HCT116 (cell line): ENCODE results near the gene ZNF3. TPM values are rescaled to one million over a fixed set of nuclear protein-coding genes. Genes with fewer than 3 reads are reported as not detected.

Experiments used
- ATAC-seq: fragments of 200-7000 bp; cut with Tn5 transposase; 2 replicates; pipeline ENCODE4 v1.9.1; 2020; ENCODE audit warnings: mild to moderate bottlenecking, moderate library complexity
- BruUV-seq: library from RNA; stranded (reverse); fragments of 400-500 nt; replicated peaks from 2 replicates; lab custom pipeline; 2021; lab: Mats Ljungman, UMichigan
- CTCF ChIA-PET: fragments of 300-600 bp; sonication (Branson Sonifier 250); formaldehyde crosslinking; loops from one replicate; lab custom pipeline; 2021; ENCODE audit warnings: antibody characterized with exemption; lab: Charles Lee
- POLR2A ChIA-PET: fragments of 300-600, 350-600 bp; sonication (Branson Sonifier 250); formaldehyde crosslinking; loops from one replicate; lab custom pipeline; 2021; ENCODE audit warnings: antibody characterized with exemption; lab: Charles Lee
- RAD21 ChIA-PET, 2 experiments: fragments of 300-600 bp; sonication (Branson Sonifier 250); formaldehyde crosslinking; loops; one replicate each; lab custom pipeline; 2023; ENCODE audit warnings: low total read pairs in 2 of 2; ENCODE audit not compliant: uncharacterized antibody in 2 of 2, unreplicated experiment in 2 of 2, low non-redundant PET in 1 of 2; lab: Charles Lee
- DNase-seq: peaks from one replicate; pipeline ENCODE4 v3.0.0-alpha.2; 2010; ENCODE audit warnings: low read depth, low spot score
- H2AFZ ChIP-seq: fragments of 200-600 bp; shearing (Covaris generic), sonication (generic); 2 replicates; pipeline ENCODE4 v1.6.1; 2017; ENCODE audit warnings: low read depth, mixed run types, mixed read lengths, antibody characterized with exemption, low read length; ENCODE audit not compliant: poor library complexity, severe bottlenecking
- H3K27ac ChIP-seq: 2 replicates; pipeline ENCODE4 v1.5.1; 2012; ENCODE audit warnings: low read depth, low read length
- H3K27me3 ChIP-seq: fragments of 200-600 bp; sonication (generic); 2 replicates; pipeline ENCODE4 v1.6.1; 2016; ENCODE audit warnings: mixed run types, low read length, mixed read lengths; ENCODE audit not compliant: insufficient read depth
- H3K36me3 ChIP-seq, 2 experiments: fragments of 200-500 bp in 1 of 2; fragments of 200-600 bp in 1 of 2; sonication (Bioruptor generic) in 1 of 2; sonication (generic) in 1 of 2; 2 replicates each; pipeline versions ENCODE4 v1.5.1 to v1.6.1; 2014 to 2016; ENCODE audit warnings: low read length in 2 of 2, inconsistent platforms in 1 of 2, mixed read lengths in 1 of 2, mixed run types in 1 of 2; ENCODE audit not compliant: insufficient read depth in 2 of 2, control insufficient read depth in 1 of 2
- H3K4me1 ChIP-seq, 2 experiments: fragments of 200-600 bp in 1 of 2; sonication (generic) in 1 of 2; 2 replicates each; pipeline versions ENCODE4 v1.5.1 to v1.6.1; 2012 to 2017; ENCODE audit warnings: low read length in 2 of 2, inconsistent platforms in 1 of 2, mild to moderate bottlenecking in 1 of 2, mixed read lengths in 1 of 2, mixed run types in 1 of 2, moderate library complexity in 1 of 2; ENCODE audit not compliant: insufficient read depth in 2 of 2, control insufficient read depth in 1 of 2
- H3K4me2 ChIP-seq: fragments of 200-600 bp; sonication (generic); 2 replicates; pipeline ENCODE4 v1.6.1; 2017; ENCODE audit warnings: mixed run types, low read length, mixed read lengths
- H3K4me3 ChIP-seq, 2 experiments: fragments of 200-600 bp in 1 of 2; sonication (generic) in 1 of 2; replicated peaks in 1 of 2; 2 replicates each; pipeline ENCODE4 v1.5.1; 2011 to 2016; ENCODE audit warnings: low read length in 2 of 2, control low read depth in 1 of 2, low read depth in 1 of 2, mild to moderate bottlenecking in 1 of 2, mixed read lengths in 1 of 2, mixed run types in 1 of 2
- H3K79me2 ChIP-seq: fragments of 200-600 bp; sonication (generic); 2 replicates; pipeline ENCODE4 v1.6.1; 2017; ENCODE audit warnings: mild to moderate bottlenecking, mixed run types, low read length, moderate library complexity, mixed read lengths; ENCODE audit not compliant: insufficient read depth
- H3K9ac ChIP-seq: fragments of 200-600 bp; sonication (generic); 2 replicates; pipeline ENCODE4 v1.6.1; 2016; ENCODE audit warnings: low read length, mixed read lengths
- H3K9me2 ChIP-seq: fragments of 200-600 bp; sonication (generic), shearing (Covaris generic); 2 replicates; pipeline ENCODE4 v1.6.1; 2017; ENCODE audit warnings: mixed run types, mild to moderate bottlenecking, moderate library complexity; ENCODE audit not compliant: insufficient read depth
- H3K9me3 ChIP-seq, 2 experiments: fragments of 200-500 bp in 1 of 2; fragments of 200-600 bp in 1 of 2; sonication (Bioruptor generic) in 1 of 2; sonication (generic) in 1 of 2; 2 replicates each; pipeline ENCODE4 v1.6.1; 2014 to 2017; ENCODE audit warnings: low read length in 2 of 2, mixed read lengths in 2 of 2, inconsistent platforms in 1 of 2, low read depth in 1 of 2, mild to moderate bottlenecking in 1 of 2, mixed run types in 1 of 2, moderate library complexity in 1 of 2; ENCODE audit not compliant: control insufficient read depth in 1 of 2, insufficient read depth in 1 of 2
- H4K20me1 ChIP-seq: fragments of 200-600 bp; sonication (generic), shearing (Covaris generic); 2 replicates; pipeline ENCODE4 v1.6.1; 2017; ENCODE audit warnings: mixed run types, mild to moderate bottlenecking, moderate library complexity; ENCODE audit not compliant: insufficient read depth
- ATF3 ChIP-seq: IDR thresholded peaks from 2 replicates; pipeline ENCODE4 v1.6.1; 2012
- ELF1 ChIP-seq: IDR thresholded peaks from 2 replicates; pipeline ENCODE4 v1.6.1; 2012; ENCODE audit warnings: low read depth, borderline replicate concordance
- POLR2A ChIP-seq: IDR thresholded peaks from 2 replicates; pipeline ENCODE4 v1.7.0; 2011; ENCODE audit warnings: borderline replicate concordance; ENCODE audit not compliant: insufficient read depth, insufficient read length; ENCODE audit errors: extremely low read depth
- POLR2AphosphoS5 ChIP-seq: IDR thresholded peaks from 2 replicates; pipeline ENCODE4 v1.6.1; 2011; ENCODE audit warnings: mild to moderate bottlenecking, low read depth, low read length, moderate library complexity
- RAD21 ChIP-seq: IDR thresholded peaks from 2 replicates; pipeline ENCODE4 v1.6.1; 2012; ENCODE audit warnings: low read depth, mild to moderate bottlenecking
- SP1 ChIP-seq: IDR thresholded peaks from 2 replicates; pipeline ENCODE4 v1.6.1; 2012; ENCODE audit warnings: low read depth
- YY1 ChIP-seq: IDR thresholded peaks from 2 replicates; pipeline ENCODE4 v1.6.1; 2011; ENCODE audit warnings: low read length, low read depth, moderate library complexity, mild to moderate bottlenecking; ENCODE audit not compliant: insufficient replicate concordance; ENCODE audit errors: extremely low read depth
- ZBTB33 ChIP-seq: IDR thresholded peaks from 2 replicates; pipeline ENCODE4 v1.6.1; 2011; ENCODE audit warnings: mild to moderate bottlenecking, low read length, moderate library complexity; ENCODE audit not compliant: insufficient replicate concordance; ENCODE audit errors: extremely low read depth
- ZNF274 ChIP-seq: fragments of 200-500 bp; sonication (Bioruptor generic); IDR thresholded peaks from 2 replicates; pipeline ENCODE4 v1.6.1; 2014; ENCODE audit warnings: mild to moderate bottlenecking, low read depth, low read length, inconsistent platforms
- intact Hi-C: fragments of 100-400 bp; cut with micrococcal nuclease; formaldehyde crosslinking; loops from 2 replicates; pipeline ENCODE4 v1.10.0; 2022
- total RNA-seq: library from RNA; stranded (reverse); gene quantifications from one replicate; pipeline ENCODE4 v1.2.1, GENCODE V29; 2021; ENCODE audit not compliant: unreplicated experiment

ZNF3 gene
- total RNA-seq, 1 experiment from 2014 or later: 28.2 TPM

- Histone ChIP-seq H3K79me2 (no peaks in the 10 kb centered on the region), H3K9me2 (no peaks in the 10 kb centered on the region), H3K9ac (no peak overlapping the region), H3K9me3 (peaks cover 18% of the 10 kb centered on the region in 2 experiments; a peak in 3 of 4 replicates), H4K20me1 (no peaks in the 10 kb centered on the region), H3K4me2 (no peak overlapping the region), H3K27ac (no peak overlapping the region), H3K4me3 (no peak overlapping the region), H3K4me1 (no peaks in the 10 kb centered on the region), H2AFZ (no peak overlapping the region), H3K36me3 (peaks cover 24 to 30% of the 10 kb centered on the region in 2 experiments), H3K27me3 (no peaks in the 10 kb centered on the region)
- TF ChIP-seq ELF1: no peak
- no peak for TF ChIP-seq RAD21
- TF ChIP-seq ZBTB33: no peak
- no peak for TF ChIP-seq ZNF274
- no peak for TF ChIP-seq YY1
- no peak for TF ChIP-seq SP1
- no peak for TF ChIP-seq POLR2A
- TF ChIP-seq ATF3: no peak
- TF ChIP-seq POLR2AphosphoS5: no peak
- POLR2A ChIA-PET: interaction anchor here (1.1 kb wide), 1 partner anchor 14 kb away, joined by 4 read pairs; no protein-coding TSS in a partner anchor
- ATAC-seq: peak; percentile 47; the same call in 1 of the 2 replicates
- no peak for DNase-seq
- BruUV-seq: no TSS peak
- CTCF ChIA-PET: no interaction called here
- intact Hi-C loops: no loop called here
- RAD21 ChIA-PET: no interaction called here
Measured at GRCh38 chr7:100066953-100067352, 14.6 kb downstream of the ZNF3 start.
